ENCODE data around the gene ZBTB7C. TPM values are rescaled to one million over a fixed set of nuclear protein-coding genes. Genes with fewer than 3 reads are reported as not detected.

Gene ZBTB7C
- total RNA-seq, 4 donors from 2014 or later, result 5.0 to 14.1 (median 13.3) TPM

DNA sequence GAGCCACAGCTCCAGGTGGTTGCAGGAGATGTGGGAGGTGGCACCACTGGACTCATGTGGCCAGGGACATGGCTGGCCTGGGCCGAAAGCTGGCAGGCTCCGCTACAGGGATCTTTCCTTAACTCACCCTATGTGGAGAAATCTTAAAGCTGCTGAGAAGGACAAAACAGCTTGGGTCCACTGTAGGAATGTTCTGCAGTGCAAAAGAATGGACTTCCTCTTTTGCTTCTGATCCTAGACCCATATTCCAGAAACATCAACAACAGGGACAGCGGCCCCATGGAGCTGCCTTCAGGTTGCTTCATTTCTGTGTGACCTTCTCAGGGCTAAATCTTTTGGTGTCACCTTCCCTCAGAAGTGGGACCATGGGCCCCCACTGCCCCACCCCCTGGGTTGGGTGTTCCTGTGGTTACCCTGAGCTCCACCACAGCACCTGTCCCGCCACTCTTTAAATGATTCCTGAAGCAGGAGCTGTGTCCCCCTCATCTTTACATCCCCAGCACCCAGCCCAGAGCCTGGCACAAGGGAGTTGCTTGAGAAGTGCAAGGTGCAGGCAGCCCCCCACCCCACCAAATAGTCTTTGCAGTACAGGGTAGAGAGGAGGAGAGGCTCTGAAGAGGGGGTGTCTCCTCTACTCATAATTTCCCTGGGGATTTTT lies 205.8 kb downstream of the ZBTB7C start:
- no peak for ATAC-seq (ENCODE audit: low FRiP score)
- TF ChIP-seq CTCF (IDR thresholded peaks at IDR 0.05), result no peak
- no peak for DNase-seq (ENCODE audit: low spot score)

DNA sequence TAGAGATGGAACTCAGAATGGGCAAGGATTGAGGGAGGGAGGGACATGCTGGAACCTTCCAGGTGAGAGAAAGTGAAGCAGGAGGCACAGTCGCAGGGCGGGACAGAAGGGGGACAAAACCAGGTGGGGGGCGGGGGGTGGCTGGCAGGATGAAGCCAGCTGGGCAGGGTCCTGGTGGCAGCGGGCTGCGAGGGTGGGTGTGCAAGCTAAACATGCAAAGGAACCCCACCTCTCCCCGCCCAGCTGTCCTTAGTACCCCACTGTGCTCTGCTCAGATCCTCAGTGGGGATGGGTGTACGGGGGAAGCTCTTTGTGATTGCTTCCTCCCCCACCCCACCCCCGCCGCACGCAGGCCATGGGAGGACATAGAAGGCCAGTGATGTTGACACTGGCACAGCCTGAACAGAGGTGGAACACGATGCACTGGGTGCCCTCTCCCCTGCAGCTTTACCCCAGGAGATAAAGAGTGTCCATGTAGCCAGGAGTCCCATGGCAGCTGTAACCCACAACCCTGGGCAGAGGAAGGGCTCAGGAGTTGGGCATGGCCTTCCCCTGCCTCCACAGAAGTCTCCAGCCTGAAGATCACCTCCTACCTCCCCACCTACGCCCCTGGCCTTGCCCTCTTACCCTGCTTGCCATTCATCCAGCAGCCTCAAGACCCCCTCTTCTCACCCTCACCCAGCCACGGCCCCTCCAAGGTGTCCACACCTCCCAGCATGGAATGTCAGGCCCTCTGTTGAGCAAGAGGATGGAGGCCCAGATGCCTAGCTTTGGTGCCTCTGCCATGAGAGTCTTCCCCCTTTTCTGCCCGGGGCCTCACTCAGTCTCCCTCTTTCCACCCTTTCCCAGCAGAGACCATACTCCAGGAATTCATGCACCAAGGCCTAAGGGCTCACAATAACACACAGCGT lies 206.6 kb downstream of the ZBTB7C start:
- no peak for ATAC-seq (ENCODE audit: low FRiP score)
- DNase-seq (ENCODE audit: low spot score), result no peak
- TF ChIP-seq CTCF (IDR thresholded peaks at IDR 0.05), result no peak

DNA sequence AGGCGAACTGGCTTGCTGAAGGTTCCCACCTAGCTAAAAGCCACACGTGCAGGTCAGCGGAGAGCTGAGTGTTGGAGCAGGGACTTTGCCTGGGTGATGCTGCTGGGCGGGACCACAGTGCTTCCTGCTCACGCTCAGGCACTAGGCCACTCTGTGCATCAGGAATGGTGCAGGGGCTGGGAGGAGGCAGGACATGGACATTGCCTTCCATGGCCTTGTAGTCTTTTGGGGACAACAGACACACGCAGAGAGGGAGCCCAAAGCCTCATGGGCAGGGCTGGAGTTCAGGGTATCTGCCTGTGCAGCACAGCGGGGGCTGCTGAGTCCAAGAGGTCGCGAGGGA lies 207.2 kb downstream of the ZBTB7C start:
- no peak for TF ChIP-seq CTCF (IDR thresholded peaks at IDR 0.05)
- no peak for ATAC-seq (ENCODE audit: low FRiP score)
- no peak for DNase-seq (ENCODE audit: low spot score)

DNA sequence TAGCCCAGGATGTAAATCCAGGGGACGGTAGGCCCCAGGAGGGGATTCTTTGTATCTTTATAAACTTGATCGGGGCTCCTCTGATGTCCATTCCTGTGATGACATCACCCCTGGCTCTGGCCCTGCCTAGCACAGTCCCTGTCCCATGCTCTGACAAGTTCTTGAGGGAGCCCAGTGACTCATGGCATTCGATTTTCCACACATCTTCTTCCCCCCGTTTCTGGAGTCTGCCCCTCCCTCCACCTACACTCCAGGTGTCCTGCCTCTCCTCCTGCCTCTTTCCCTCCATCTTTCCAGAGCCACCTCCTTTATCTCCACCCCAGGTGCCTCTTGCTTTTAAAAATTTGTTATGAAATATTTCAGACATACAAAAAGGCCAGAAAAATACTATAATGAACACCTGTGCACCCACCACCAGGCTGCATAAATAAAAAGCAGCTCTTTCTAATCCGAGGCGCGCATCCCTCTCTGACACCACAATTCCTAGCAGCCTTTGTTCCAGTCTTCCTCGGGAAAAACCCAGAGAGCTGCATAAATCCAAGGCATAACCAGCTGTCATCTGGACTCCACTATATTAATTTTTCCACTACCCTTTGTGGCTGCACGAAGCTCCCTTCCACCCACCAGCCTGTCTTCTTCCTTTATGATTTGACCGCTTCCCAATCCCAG lies 207.7 kb downstream of the ZBTB7C start:
- TF ChIP-seq CTCF (IDR thresholded peaks at IDR 0.05), result no peak
- ATAC-seq (ENCODE audit: low FRiP score), result no peak
- DNase-seq (ENCODE audit: low spot score), result no peak

- no peak for TF ChIP-seq CTCF (IDR thresholded peaks at IDR 0.05)
- DNase-seq (ENCODE audit: low spot score), result no peak
- ATAC-seq (ENCODE audit: low FRiP score), result no peak
These were observed 208.4 kb downstream of the ZBTB7C start for GRCh38 chr18:48200631-48201336.

GRCh38 chr18:48199399-48199798 lies 209.8 kb downstream of the ZBTB7C start:
- TF ChIP-seq CTCF (IDR thresholded peaks at IDR 0.05), result no peak
- DNase-seq (ENCODE audit: low spot score) (no peak), ATAC-seq (ENCODE audit: low FRiP score) (no peak)
